DND-41 (cell line): Measurements from ENCODE around the gene ZNF311.

ENCODE experiments used
- ATAC-seq: fragments of 200-7000 bp; cut with Tn5 transposase; 3 replicates; pipeline ENCODE4 v1.9.1; 2021; ENCODE audit warnings: low read depth; ENCODE audit not compliant: insufficient read depth
- DNase-seq: peaks from one replicate; pipeline ENCODE4 v3.0.0-alpha.2; 2020
- H2AFZ ChIP-seq: 2 replicates; pipeline ENCODE4 v1.6.0; 2012; ENCODE audit warnings: low read depth, low read length
- H3K27ac ChIP-seq: 2 replicates; pipeline ENCODE4 v1.5.1; 2012; ENCODE audit warnings: low read length, inconsistent platforms
- H3K27me3 ChIP-seq: fragments of 200-600 bp; sonication (generic); 2 replicates; pipeline ENCODE4 v1.6.0; 2012; ENCODE audit warnings: low read length, mild to moderate bottlenecking, inconsistent platforms; ENCODE audit not compliant: insufficient read depth, poor library complexity
- H3K36me3 ChIP-seq: 2 replicates; pipeline ENCODE4 v1.5.1; 2012; ENCODE audit warnings: low read length, inconsistent platforms; ENCODE audit not compliant: insufficient read depth
- H3K4me1 ChIP-seq: 2 replicates; pipeline ENCODE4 v1.5.1; 2012; ENCODE audit warnings: mild to moderate bottlenecking, low read length; ENCODE audit not compliant: insufficient read depth
- H3K4me2 ChIP-seq: 2 replicates; pipeline ENCODE4 v1.6.0; 2012; ENCODE audit warnings: mild to moderate bottlenecking, moderate library complexity, low read length, inconsistent platforms; ENCODE audit not compliant: insufficient read depth
- H3K4me3 ChIP-seq, 2 experiments: fragments of 200-600 bp in 1 of 2; shearing (Covaris generic) in 1 of 2; 2 replicates each; pipeline ENCODE4 v1.5.1; 2012 to 2016; ENCODE audit warnings: inconsistent platforms in 2 of 2, low read length in 2 of 2, mild to moderate bottlenecking in 2 of 2, low read depth in 1 of 2, moderate library complexity in 1 of 2
- H3K79me2 ChIP-seq: 2 replicates; pipeline ENCODE4 v1.6.0; 2012; ENCODE audit warnings: low read length, inconsistent platforms; ENCODE audit not compliant: insufficient read depth
- H3K9ac ChIP-seq: 2 replicates; pipeline ENCODE4 v1.6.0; 2012; ENCODE audit warnings: low read depth, mild to moderate bottlenecking, inconsistent platforms, low read length, moderate library complexity
- H3K9me3 ChIP-seq: 2 replicates; pipeline ENCODE4 v1.5.1; 2012; ENCODE audit warnings: low read length, moderate library complexity, mild to moderate bottlenecking, inconsistent platforms; ENCODE audit not compliant: insufficient read depth, severe bottlenecking
- H4K20me1 ChIP-seq: 2 replicates; pipeline ENCODE4 v1.6.0; 2012; ENCODE audit warnings: low read length; ENCODE audit not compliant: insufficient read depth
- EZH2 ChIP-seq: IDR thresholded peaks from 3 replicates; pipeline ENCODE4 v1.6.1; 2012; ENCODE audit warnings: borderline replicate concordance, low read depth, mild to moderate bottlenecking, moderate library complexity, low read length, inconsistent platforms; ENCODE audit not compliant: severe bottlenecking
- TF ChIP-seq, protein P1 (sequence below): IDR thresholded peaks from 2 replicates; pipeline ENCODE4 v1.5.1; 2012; ENCODE audit warnings: borderline replicate concordance, low read length, moderate library complexity, mild to moderate bottlenecking; ENCODE audit not compliant: poor library complexity, severe bottlenecking; ENCODE audit errors: extremely low read depth

ZNF311 gene

DNA sequence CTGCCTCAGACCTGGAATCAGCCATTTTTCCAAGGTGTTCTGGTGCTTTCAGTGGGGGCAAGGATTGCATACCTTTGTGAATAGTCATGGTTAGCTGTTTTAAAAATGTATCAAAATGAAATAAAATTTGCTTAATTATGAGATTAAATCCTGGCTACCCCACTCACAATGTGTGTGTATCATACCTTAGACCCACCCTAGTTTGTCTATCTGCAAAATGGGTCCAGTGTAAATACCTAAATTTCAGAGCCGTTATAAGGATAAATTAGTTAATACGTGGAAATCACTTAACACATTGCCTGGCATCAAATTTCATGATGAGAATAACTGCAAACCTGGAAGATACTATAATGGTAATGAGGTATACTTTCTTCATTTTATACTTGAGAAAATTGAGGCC lies 3.0 kb upstream of the ZNF311 start:
- no peaks in the 10 kb centered on the region for H4K20me1 ChIP-seq
- no peaks in the 10 kb centered on the region for H3K36me3 ChIP-seq
- TF ChIP-seq EZH2 = no peak
- TF ChIP-seq, protein P1, sequence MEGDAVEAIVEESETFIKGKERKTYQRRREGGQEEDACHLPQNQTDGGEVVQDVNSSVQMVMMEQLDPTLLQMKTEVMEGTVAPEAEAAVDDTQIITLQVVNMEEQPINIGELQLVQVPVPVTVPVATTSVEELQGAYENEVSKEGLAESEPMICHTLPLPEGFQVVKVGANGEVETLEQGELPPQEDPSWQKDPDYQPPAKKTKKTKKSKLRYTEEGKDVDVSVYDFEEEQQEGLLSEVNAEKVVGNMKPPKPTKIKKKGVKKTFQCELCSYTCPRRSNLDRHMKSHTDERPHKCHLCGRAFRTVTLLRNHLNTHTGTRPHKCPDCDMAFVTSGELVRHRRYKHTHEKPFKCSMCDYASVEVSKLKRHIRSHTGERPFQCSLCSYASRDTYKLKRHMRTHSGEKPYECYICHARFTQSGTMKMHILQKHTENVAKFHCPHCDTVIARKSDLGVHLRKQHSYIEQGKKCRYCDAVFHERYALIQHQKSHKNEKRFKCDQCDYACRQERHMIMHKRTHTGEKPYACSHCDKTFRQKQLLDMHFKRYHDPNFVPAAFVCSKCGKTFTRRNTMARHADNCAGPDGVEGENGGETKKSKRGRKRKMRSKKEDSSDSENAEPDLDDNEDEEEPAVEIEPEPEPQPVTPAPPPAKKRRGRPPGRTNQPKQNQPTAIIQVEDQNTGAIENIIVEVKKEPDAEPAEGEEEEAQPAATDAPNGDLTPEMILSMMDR = no peak
- H2AFZ ChIP-seq = no peak overlapping the region
- H3K9me3 ChIP-seq = no peaks in the 10 kb centered on the region
- H3K4me3 ChIP-seq = no peak overlapping the region
- no peaks in the 10 kb centered on the region for H3K4me1 ChIP-seq
- no peak for DNase-seq
- no peak overlapping the region for H3K27ac ChIP-seq
- no peak overlapping the region for H3K9ac ChIP-seq
- no peak overlapping the region for H3K4me2 ChIP-seq
- no peaks in the 10 kb centered on the region for H3K79me2 ChIP-seq
- ATAC-seq = no peak
- H3K27me3 ChIP-seq = peaks cover 22% of the 10 kb centered on the region

DNA sequence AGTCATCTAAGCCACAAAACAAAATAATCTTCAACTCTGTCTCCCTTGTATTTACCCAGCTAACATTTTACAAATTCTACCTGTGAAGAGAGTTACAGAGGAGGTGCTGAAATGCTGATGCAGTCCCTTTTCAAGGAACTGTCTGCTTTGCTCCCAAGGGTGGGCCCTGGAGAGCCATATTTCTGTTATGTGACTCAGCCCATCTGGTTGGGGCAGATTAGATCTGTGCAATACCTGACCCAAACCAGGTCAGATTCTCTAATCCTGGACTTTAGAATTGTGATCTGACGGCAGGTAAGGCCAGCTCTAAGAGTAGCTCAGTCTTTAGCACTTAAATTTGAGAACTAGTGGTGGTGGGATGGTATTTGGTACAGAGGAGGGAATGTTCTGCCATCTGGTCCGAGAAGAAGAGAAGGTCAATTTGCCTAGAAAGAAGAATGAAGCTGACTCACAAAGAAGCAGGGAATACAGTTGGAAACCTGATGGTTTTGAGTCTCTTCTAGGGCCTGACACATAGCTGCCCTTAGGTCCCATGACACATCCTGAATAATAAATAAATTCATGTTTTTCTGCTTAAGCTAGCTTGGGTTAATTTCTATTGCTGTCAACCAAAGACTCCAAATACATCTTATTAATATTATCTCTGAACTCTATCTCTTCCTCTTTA lies 8.1 kb downstream of the ZNF311 start:
- Histone ChIP-seq H3K27me3 (peaks cover 23% of the 10 kb centered on the region), H2AFZ (no peak overlapping the region), H3K27ac (no peak overlapping the region), H3K4me2 (no peak overlapping the region), H4K20me1 (no peaks in the 10 kb centered on the region), H3K4me1 (no peaks in the 10 kb centered on the region), H3K36me3 (no peaks in the 10 kb centered on the region), H3K9me3 (no peaks in the 10 kb centered on the region), H3K9ac (no peak overlapping the region), H3K79me2 (no peaks in the 10 kb centered on the region), H3K4me3 (no peak overlapping the region)
- no peak for ATAC-seq
- no peak for DNase-seq
- TF ChIP-seq EZH2 = no peak
- TF ChIP-seq, protein P1 = no peak

DNA sequence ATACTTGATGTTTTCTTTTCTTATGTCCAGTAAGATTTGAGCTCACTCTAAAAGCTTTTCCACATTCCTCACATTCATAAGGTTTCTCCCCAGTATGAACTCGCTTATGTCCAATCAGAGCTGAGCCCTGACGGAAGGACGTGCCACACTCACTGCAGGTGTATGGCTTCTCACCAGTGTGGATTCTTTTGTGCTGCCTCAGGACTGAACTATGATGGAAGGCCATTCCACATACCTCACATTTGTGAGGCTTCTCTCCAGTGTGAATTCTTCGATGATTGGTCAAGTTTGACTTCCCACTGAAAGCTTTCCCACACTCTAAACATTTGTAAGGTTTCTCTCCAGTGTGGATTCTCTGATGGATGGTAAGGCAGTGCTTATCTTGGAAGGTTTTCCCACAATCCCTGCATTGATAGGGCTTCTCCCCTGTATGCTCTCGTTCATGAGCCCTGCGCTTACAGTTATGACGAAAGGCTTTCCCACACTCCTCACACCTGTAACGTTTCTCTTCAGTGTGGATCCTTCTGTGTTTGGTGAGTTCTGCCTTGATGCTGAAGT lies 9.9 kb downstream of the ZNF311 start:
- ATAC-seq (no peak), DNase-seq (no peak)
- Histone ChIP-seq H3K27me3 (peaks cover 23% of the 10 kb centered on the region), H4K20me1 (no peaks in the 10 kb centered on the region), H3K79me2 (no peaks in the 10 kb centered on the region), H3K9ac (no peak overlapping the region), H3K4me3 (no peak overlapping the region), H2AFZ (no peak overlapping the region), H3K9me3 (no peaks in the 10 kb centered on the region), H3K4me2 (no peak overlapping the region), H3K27ac (no peak overlapping the region), H3K36me3 (no peaks in the 10 kb centered on the region), H3K4me1 (no peaks in the 10 kb centered on the region)
- TF ChIP-seq EZH2 = no peak
- TF ChIP-seq, protein P1 = no peak
